B cell (primary cell): ENCODE measurements around the gene IRX6.

Source experiments
- CTCF ChIP-seq: fragments of 200-600 bp; IDR thresholded peaks from one replicate; pipeline ENCODE4 v1.8.0; 2022; ENCODE audit warnings: antibody characterized with exemption, mild to moderate bottlenecking
- EZH2 ChIP-seq: IDR thresholded peaks from 2 replicates; pipeline ENCODE4 v1.6.1; 2012; ENCODE audit warnings: borderline replicate concordance, low read depth, mild to moderate bottlenecking, moderate library complexity, low read length; ENCODE audit not compliant: insufficient read depth, poor library complexity, severe bottlenecking

- TF ChIP-seq CTCF (no peak), EZH2 (no peak)
Observed at GRCh38 chr16:55341681-55342080, 17.7 kb downstream of the IRX6 start.
